Measurements from ENCODE around the gene MFN1. TPM values are rescaled to one million over a fixed set of nuclear protein-coding genes. Genes with fewer than 3 reads are reported as not detected.

Gene MFN1
- total and polyA plus RNA-seq, 2 of the 13 experiments (the other 11 are each of a cell fraction or from before 2014, with no cell fraction given): 25.2 to 37.5 TPM

DNA sequence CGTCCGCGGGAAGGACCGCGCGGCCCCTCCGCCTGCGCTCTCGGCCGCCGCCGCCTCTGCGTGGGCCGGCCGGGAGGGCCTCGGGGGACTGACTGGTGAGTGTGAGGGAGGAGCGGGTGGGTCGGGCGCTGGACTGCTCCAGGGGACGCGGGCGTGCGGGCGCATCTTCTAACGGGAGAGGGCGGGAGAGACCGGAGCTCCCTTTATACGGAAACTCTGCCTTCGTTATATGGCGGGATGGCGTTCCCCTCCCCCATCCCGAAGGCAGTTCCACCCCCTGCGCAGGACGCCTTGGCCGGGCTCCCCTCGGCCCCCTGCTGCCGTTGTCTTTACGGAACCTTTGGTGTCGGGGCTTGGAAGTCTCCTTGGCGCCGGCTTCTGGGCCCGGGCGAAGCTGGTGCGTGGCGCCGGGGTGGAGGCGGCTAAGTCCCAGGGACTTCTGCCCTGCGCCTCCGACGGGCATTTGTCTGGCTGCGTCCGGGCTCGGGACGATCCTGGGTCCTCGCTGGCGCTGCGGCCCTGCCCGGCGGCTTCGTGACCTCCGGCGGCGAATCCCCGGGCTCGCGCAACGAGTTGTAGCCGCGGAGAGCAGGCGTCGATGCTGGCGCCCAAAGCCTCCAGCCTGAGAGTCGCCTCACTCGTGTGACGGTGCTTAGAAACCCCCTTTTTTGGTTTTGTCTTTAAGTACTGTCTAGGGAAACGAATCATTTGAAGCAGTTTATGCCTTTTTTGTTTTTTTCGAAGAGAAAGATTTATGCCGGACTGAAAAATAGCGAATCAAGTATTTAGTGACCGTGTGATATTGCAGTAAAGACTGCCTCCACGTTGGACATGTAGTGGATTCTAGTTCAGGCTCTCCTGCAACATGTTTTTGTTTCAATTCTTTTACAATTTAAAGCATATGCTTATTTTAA is 24.1 kb upstream of the MFN1 start (continued):
- TF ChIP-seq, protein P1, sequence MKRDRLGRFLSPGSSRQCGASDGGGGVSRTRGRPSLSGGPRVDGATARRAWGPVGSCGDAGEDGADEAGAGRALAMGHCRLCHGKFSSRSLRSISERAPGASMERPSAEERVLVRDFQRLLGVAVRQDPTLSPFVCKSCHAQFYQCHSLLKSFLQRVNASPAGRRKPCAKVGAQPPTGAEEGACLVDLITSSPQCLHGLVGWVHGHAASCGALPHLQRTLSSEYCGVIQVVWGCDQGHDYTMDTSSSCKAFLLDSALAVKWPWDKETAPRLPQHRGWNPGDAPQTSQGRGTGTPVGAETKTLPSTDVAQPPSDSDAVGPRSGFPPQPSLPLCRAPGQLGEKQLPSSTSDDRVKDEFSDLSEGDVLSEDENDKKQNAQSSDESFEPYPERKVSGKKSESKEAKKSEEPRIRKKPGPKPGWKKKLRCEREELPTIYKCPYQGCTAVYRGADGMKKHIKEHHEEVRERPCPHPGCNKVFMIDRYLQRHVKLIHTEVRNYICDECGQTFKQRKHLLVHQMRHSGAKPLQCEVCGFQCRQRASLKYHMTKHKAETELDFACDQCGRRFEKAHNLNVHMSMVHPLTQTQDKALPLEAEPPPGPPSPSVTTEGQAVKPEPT (CRISPR knock-in tag; IDR thresholded peaks at IDR 0.05; ENCODE audit: low read depth): no peak; the same call in 1 of the 2 replicates
- no peak for TF ChIP-seq HMG20A (CRISPR knock-in tag; IDR thresholded peaks at IDR 0.05; ENCODE audit: borderline replicate concordance)
- no peak for TF ChIP-seq JUND (CRISPR knock-in tag; IDR thresholded peaks at IDR 0.05)
- 0 out of 2 replicates have a peak, but pooled peaks have one; percentile 59 for TF ChIP-seq ZNF703 (CRISPR knock-in tag; IDR thresholded peaks at IDR 0.05; ENCODE audit: borderline replicate concordance)
- no peak for TF ChIP-seq NR2F6 (IDR thresholded peaks at IDR 0.05)
- no peak for TF ChIP-seq NR2F6 (CRISPR knock-in tag; IDR thresholded peaks at IDR 0.05)
- no peak for TF ChIP-seq ZNF367 (CRISPR knock-in tag; IDR thresholded peaks at IDR 0.05; ENCODE audit: borderline replicate concordance)
- no peak for TF ChIP-seq MEIS1 (CRISPR knock-in tag; IDR thresholded peaks at IDR 0.05; ENCODE audit: borderline replicate concordance)
- TF ChIP-seq, protein P2, sequence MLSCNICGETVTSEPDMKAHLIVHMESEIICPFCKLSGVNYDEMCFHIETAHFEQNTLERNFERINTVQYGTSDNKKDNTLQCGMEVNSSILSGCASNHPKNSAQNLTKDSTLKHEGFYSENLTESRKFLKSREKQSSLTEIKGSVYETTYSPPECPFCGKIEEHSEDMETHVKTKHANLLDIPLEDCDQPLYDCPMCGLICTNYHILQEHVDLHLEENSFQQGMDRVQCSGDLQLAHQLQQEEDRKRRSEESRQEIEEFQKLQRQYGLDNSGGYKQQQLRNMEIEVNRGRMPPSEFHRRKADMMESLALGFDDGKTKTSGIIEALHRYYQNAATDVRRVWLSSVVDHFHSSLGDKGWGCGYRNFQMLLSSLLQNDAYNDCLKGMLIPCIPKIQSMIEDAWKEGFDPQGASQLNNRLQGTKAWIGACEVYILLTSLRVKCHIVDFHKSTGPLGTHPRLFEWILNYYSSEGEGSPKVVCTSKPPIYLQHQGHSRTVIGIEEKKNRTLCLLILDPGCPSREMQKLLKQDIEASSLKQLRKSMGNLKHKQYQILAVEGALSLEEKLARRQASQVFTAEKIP (CRISPR knock-in tag; IDR thresholded peaks at IDR 0.05; ENCODE audit: borderline replicate concordance): no peak
- TF ChIP-seq, protein P3, sequence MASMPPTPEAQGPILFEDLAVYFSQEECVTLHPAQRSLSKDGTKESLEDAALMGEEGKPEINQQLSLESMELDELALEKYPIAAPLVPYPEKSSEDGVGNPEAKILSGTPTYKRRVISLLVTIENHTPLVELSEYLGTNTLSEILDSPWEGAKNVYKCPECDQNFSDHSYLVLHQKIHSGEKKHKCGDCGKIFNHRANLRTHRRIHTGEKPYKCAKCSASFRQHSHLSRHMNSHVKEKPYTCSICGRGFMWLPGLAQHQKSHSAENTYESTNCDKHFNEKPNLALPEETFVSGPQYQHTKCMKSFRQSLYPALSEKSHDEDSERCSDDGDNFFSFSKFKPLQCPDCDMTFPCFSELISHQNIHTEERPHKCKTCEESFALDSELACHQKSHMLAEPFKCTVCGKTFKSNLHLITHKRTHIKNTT (CRISPR knock-in tag; IDR thresholded peaks at IDR 0.05): no peak
- TF ChIP-seq, protein P4, sequence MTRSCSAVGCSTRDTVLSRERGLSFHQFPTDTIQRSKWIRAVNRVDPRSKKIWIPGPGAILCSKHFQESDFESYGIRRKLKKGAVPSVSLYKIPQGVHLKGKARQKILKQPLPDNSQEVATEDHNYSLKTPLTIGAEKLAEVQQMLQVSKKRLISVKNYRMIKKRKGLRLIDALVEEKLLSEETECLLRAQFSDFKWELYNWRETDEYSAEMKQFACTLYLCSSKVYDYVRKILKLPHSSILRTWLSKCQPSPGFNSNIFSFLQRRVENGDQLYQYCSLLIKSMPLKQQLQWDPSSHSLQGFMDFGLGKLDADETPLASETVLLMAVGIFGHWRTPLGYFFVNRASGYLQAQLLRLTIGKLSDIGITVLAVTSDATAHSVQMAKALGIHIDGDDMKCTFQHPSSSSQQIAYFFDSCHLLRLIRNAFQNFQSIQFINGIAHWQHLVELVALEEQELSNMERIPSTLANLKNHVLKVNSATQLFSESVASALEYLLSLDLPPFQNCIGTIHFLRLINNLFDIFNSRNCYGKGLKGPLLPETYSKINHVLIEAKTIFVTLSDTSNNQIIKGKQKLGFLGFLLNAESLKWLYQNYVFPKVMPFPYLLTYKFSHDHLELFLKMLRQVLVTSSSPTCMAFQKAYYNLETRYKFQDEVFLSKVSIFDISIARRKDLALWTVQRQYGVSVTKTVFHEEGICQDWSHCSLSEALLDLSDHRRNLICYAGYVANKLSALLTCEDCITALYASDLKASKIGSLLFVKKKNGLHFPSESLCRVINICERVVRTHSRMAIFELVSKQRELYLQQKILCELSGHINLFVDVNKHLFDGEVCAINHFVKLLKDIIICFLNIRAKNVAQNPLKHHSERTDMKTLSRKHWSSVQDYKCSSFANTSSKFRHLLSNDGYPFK (CRISPR knock-in tag; IDR thresholded peaks at IDR 0.05; ENCODE audit: borderline replicate concordance): 0 out of 2 replicates have a peak, but pooled peaks have one; percentile 50
- TF ChIP-seq, protein P5, sequence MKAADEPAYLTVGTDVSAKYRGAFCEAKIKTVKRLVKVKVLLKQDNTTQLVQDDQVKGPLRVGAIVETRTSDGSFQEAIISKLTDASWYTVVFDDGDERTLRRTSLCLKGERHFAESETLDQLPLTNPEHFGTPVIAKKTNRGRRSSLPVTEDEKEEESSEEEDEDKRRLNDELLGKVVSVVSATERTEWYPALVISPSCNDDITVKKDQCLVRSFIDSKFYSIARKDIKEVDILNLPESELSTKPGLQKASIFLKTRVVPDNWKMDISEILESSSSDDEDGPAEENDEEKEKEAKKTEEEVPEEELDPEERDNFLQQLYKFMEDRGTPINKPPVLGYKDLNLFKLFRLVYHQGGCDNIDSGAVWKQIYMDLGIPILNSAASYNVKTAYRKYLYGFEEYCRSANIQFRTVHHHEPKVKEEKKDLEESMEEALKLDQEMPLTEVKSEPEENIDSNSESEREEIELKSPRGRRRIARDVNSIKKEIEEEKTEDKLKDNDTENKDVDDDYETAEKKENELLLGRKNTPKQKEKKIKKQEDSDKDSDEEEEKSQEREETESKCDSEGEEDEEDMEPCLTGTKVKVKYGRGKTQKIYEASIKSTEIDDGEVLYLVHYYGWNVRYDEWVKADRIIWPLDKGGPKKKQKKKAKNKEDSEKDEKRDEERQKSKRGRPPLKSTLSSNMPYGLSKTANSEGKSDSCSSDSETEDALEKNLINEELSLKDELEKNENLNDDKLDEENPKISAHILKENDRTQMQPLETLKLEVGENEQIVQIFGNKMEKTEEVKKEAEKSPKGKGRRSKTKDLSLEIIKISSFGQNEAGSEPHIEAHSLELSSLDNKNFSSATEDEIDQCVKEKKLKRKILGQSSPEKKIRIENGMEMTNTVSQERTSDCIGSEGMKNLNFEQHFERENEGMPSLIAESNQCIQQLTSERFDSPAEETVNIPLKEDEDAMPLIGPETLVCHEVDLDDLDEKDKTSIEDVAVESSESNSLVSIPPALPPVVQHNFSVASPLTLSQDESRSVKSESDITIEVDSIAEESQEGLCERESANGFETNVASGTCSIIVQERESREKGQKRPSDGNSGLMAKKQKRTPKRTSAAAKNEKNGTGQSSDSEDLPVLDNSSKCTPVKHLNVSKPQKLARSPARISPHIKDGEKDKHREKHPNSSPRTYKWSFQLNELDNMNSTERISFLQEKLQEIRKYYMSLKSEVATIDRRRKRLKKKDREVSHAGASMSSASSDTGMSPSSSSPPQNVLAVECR (CRISPR knock-in tag; IDR thresholded peaks at IDR 0.05; ENCODE audit: borderline replicate concordance): no peak; the same call in none of the 2 replicates
- TF ChIP-seq CBFB (CRISPR knock-in tag; IDR thresholded peaks at IDR 0.05): no peak
- TF ChIP-seq SMARCE1 (IDR thresholded peaks at IDR 0.05; ENCODE audit: borderline replicate concordance): no peak
- TF ChIP-seq, protein P6, sequence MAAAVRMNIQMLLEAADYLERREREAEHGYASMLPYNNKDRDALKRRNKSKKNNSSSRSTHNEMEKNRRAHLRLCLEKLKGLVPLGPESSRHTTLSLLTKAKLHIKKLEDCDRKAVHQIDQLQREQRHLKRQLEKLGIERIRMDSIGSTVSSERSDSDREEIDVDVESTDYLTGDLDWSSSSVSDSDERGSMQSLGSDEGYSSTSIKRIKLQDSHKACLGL (CRISPR knock-in tag; IDR thresholded peaks at IDR 0.05): 0 out of 2 replicates have a peak, but pooled peaks have one; percentile 30
